ENCODE measurements around the gene GNB5.

The GNB5 gene

GRCh38 chr15:52071570-52071969, 119.6 kb downstream of the GNB5 start:
- Histone ChIP-seq H4K20me1 (ENCODE audit: insufficient read depth, low read length) (no peaks in the 10 kb centered on the region), H3K9me2 (replicated peaks; ENCODE audit: insufficient read depth, low read length) (no peaks in the 10 kb centered on the region), H3F3A (ENCODE audit: insufficient read depth, low read length) (peaks cover 5% of the 10 kb centered on the region; the same call in 1 of the 2 replicates), H3K4me3 (ENCODE audit: low read length) (no peak overlapping the region), H3K27ac (ENCODE audit: low read length) (no peak overlapping the region), H3K4me2 (ENCODE audit: low read depth, low read length) (no peak overlapping the region), H3K36me3 (replicated peaks; ENCODE audit: insufficient read depth, low read length) (no peaks in the 10 kb centered on the region), H3K79me2 (ENCODE audit: low read length) (no peaks in the 10 kb centered on the region), H3K4me1 (ENCODE audit: low read length) (peaks cover 8% of the 10 kb centered on the region), H3K27me3 (replicated peaks; ENCODE audit: insufficient read depth, low read length) (no peaks in the 10 kb centered on the region), H3K9ac (ENCODE audit: low read length) (no peak overlapping the region), H2AFZ (ENCODE audit: low read length) (no peak overlapping the region), H3K9me3 (replicated peaks; ENCODE audit: insufficient read depth, low read length) (no peaks in the 10 kb centered on the region)
- no peak for DNase-seq
- TF ChIP-seq, protein P1, sequence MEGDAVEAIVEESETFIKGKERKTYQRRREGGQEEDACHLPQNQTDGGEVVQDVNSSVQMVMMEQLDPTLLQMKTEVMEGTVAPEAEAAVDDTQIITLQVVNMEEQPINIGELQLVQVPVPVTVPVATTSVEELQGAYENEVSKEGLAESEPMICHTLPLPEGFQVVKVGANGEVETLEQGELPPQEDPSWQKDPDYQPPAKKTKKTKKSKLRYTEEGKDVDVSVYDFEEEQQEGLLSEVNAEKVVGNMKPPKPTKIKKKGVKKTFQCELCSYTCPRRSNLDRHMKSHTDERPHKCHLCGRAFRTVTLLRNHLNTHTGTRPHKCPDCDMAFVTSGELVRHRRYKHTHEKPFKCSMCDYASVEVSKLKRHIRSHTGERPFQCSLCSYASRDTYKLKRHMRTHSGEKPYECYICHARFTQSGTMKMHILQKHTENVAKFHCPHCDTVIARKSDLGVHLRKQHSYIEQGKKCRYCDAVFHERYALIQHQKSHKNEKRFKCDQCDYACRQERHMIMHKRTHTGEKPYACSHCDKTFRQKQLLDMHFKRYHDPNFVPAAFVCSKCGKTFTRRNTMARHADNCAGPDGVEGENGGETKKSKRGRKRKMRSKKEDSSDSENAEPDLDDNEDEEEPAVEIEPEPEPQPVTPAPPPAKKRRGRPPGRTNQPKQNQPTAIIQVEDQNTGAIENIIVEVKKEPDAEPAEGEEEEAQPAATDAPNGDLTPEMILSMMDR (IDR thresholded peaks at IDR 0.05; ENCODE audit: low read length): no peak
- TF ChIP-seq EZH2phosphoT487 (IDR thresholded peaks at IDR 0.05; ENCODE audit: low read length): no peak
- no peak for TF ChIP-seq EZH2 (optimal IDR thresholded peaks at IDR 0.05; ENCODE audit: low read depth, low read length)

- no peaks in the 10 kb centered on the region for H3K9me3 ChIP-seq (replicated peaks; ENCODE audit: insufficient read depth, low read length)
- H3K27ac ChIP-seq (ENCODE audit: low read length): no peak overlapping the region
- H4K20me1 ChIP-seq (ENCODE audit: insufficient read depth, low read length): no peaks in the 10 kb centered on the region
- no peak overlapping the region for H3K4me3 ChIP-seq (ENCODE audit: low read length)
- no peak overlapping the region for H2AFZ ChIP-seq (ENCODE audit: low read length)
- TF ChIP-seq EZH2phosphoT487 (IDR thresholded peaks at IDR 0.05; ENCODE audit: low read length) (no peak), EZH2 (optimal IDR thresholded peaks at IDR 0.05; ENCODE audit: low read depth, low read length) (no peak)
- TF ChIP-seq, protein P1 (IDR thresholded peaks at IDR 0.05; ENCODE audit: low read length): no peak
- no peaks in the 10 kb centered on the region for H3K79me2 ChIP-seq (ENCODE audit: low read length)
- no peak overlapping the region for H3K9ac ChIP-seq (ENCODE audit: low read length)
- H3K4me1 ChIP-seq (ENCODE audit: low read length): peaks cover 13% of the 10 kb centered on the region
- no peak overlapping the region for H3K4me2 ChIP-seq (ENCODE audit: low read depth, low read length)
- DNase-seq: no peak
- no peaks in the 10 kb centered on the region for H3K36me3 ChIP-seq (replicated peaks; ENCODE audit: insufficient read depth, low read length)
- no peaks in the 10 kb centered on the region for H3K27me3 ChIP-seq (replicated peaks; ENCODE audit: insufficient read depth, low read length)
- H3F3A ChIP-seq (ENCODE audit: insufficient read depth, low read length): peaks cover 5% of the 10 kb centered on the region; the same call in 1 of the 2 replicates
- no peaks in the 10 kb centered on the region for H3K9me2 ChIP-seq (replicated peaks; ENCODE audit: insufficient read depth, low read length)
Measured at GRCh38 chr15:52069559-52069958, 121.6 kb downstream of the GNB5 start.

- DNase-seq: no peak
Measured at GRCh38 chr15:52068004-52068615, 123.1 kb downstream of the GNB5 start.

More at GRCh38 chr15:52068004-52068615, 123.1 kb downstream of the GNB5 start:
- no peak overlapping the region for H3K9ac ChIP-seq (ENCODE audit: low read length)
- no peaks in the 10 kb centered on the region for H4K20me1 ChIP-seq (ENCODE audit: insufficient read depth, low read length)
- no peaks in the 10 kb centered on the region for H3K9me3 ChIP-seq (replicated peaks; ENCODE audit: insufficient read depth, low read length)
- peaks cover 5% of the 10 kb centered on the region; the same call in 1 of the 2 replicates for H3K36me3 ChIP-seq (replicated peaks; ENCODE audit: insufficient read depth, low read length)
- no peak overlapping the region for H3K4me3 ChIP-seq (ENCODE audit: low read length)
- no peak overlapping the region for H3K4me2 ChIP-seq (ENCODE audit: low read depth, low read length)
- H3K27ac ChIP-seq (ENCODE audit: low read length): no peak overlapping the region
- no peak for TF ChIP-seq EZH2phosphoT487 (IDR thresholded peaks at IDR 0.05; ENCODE audit: low read length)
- TF ChIP-seq, protein P1 (IDR thresholded peaks at IDR 0.05; ENCODE audit: low read length): no peak
- H2AFZ ChIP-seq (ENCODE audit: low read length): no peak overlapping the region
- H3F3A ChIP-seq (ENCODE audit: insufficient read depth, low read length): peaks cover 5% of the 10 kb centered on the region; the same call in 1 of the 2 replicates
- peaks cover 13% of the 10 kb centered on the region for H3K4me1 ChIP-seq (ENCODE audit: low read length)
- no peaks in the 10 kb centered on the region for H3K79me2 ChIP-seq (ENCODE audit: low read length)
- H3K9me2 ChIP-seq (replicated peaks; ENCODE audit: insufficient read depth, low read length): no peaks in the 10 kb centered on the region
- H3K27me3 ChIP-seq (replicated peaks; ENCODE audit: insufficient read depth, low read length): no peaks in the 10 kb centered on the region
